HepG2 (cell line): Measurements from ENCODE around the gene NUAK2. TPM values are rescaled to one million over a fixed set of nuclear protein-coding genes. Genes with fewer than 3 reads are reported as not detected.

Experiments used
- ATF7 ChIP-seq, 2 experiments: fragments of 450-650 bp in 1 of 2; sonication (generic) in 1 of 2; formaldehyde crosslinking in 1 of 2; IDR thresholded peaks; 2 replicates each; pipeline versions ENCODE4 v1.4.0 to v1.6.1; 2016 to 2020; ENCODE audit warnings: antibody characterized with exemption in 1 of 2, mild to moderate bottlenecking in 1 of 2, missing genetic modification reagents in 1 of 2
- CBX1 ChIP-seq: IDR thresholded peaks from one replicate; pipeline ENCODE4 v1.6.1; 2016; ENCODE audit warnings: antibody characterized with exemption, low read depth
- CERS6 ChIP-seq: sonication (generic); formaldehyde crosslinking; IDR thresholded peaks from 2 replicates; pipeline ENCODE4 v1.5.0; 2020; ENCODE audit warnings: missing genetic modification reagents
- ETV6 ChIP-seq: sonication (generic); formaldehyde crosslinking; conservative IDR thresholded peaks from 2 replicates; pipeline ENCODE4 v1.4.0; 2020; ENCODE audit warnings: missing genetic modification reagents
- GZF1 ChIP-seq: sonication (generic); formaldehyde crosslinking; IDR thresholded peaks from 2 replicates; pipeline ENCODE4 v1.5.1; 2020; ENCODE audit warnings: mild to moderate bottlenecking, missing genetic modification reagents
- HMGXB3 ChIP-seq: sonication (generic); formaldehyde crosslinking; IDR thresholded peaks from 2 replicates; pipeline ENCODE4 v1.4.0; 2020; ENCODE audit warnings: missing genetic modification reagents, borderline replicate concordance
- HNRNPL ChIP-seq: fragments of 200-400 bp; formaldehyde crosslinking; IDR thresholded peaks from 2 replicates; pipeline ENCODE4 v1.6.1; 2017; ENCODE audit warnings: mild to moderate bottlenecking, low read depth, low read length
- IKZF4 ChIP-seq: sonication (generic); formaldehyde crosslinking; IDR thresholded peaks from 2 replicates; pipeline ENCODE4 v1.5.1; 2020; ENCODE audit warnings: borderline replicate concordance, mild to moderate bottlenecking, low read depth, missing genetic modification reagents; ENCODE audit errors: not compliant biosample characterization
- KAT2B ChIP-seq: fragments of 150-350 bp; IDR thresholded peaks from 2 replicates; pipeline ENCODE4 v1.6.1; 2014; ENCODE audit warnings: low read depth, low read length, borderline replicate concordance
- NRL ChIP-seq: sonication (generic); formaldehyde crosslinking; IDR thresholded peaks from 2 replicates; pipeline ENCODE4 v1.5.0; 2020; ENCODE audit warnings: missing genetic modification reagents, mild to moderate bottlenecking, moderate library complexity, borderline replicate concordance
- POGZ ChIP-seq: sonication (generic); formaldehyde crosslinking; IDR thresholded peaks from 2 replicates; pipeline ENCODE4 v1.4.0; 2020; ENCODE audit warnings: mild to moderate bottlenecking, missing genetic modification reagents
- RCOR2 ChIP-seq: IDR thresholded peaks from 2 replicates; pipeline ENCODE4 v1.6.1; 2016; ENCODE audit warnings: missing biosample characterization, missing genetic modification reagents
- REL ChIP-seq: sonication (generic); formaldehyde crosslinking; conservative IDR thresholded peaks from 2 replicates; pipeline ENCODE4 v1.8.0; 2022; ENCODE audit warnings: mild to moderate bottlenecking, missing genetic modification reagents, moderate library complexity
- SNAI1 ChIP-seq: sonication (generic); formaldehyde crosslinking; IDR thresholded peaks from 2 replicates; pipeline ENCODE4 v1.5.0; 2020; ENCODE audit warnings: mild to moderate bottlenecking, missing genetic modification reagents, borderline replicate concordance
- TGIF2 ChIP-seq: IDR thresholded peaks from 2 replicates; pipeline ENCODE4 v1.6.1; 2016; ENCODE audit warnings: control low read depth, missing compliant biosample characterization
- YEATS2 ChIP-seq: sonication (generic); formaldehyde crosslinking; IDR thresholded peaks from 2 replicates; pipeline ENCODE4 v1.4.0; 2020; ENCODE audit warnings: missing genetic modification reagents, borderline replicate concordance
- ZNF496 ChIP-seq: sonication (generic); formaldehyde crosslinking; IDR thresholded peaks from 2 replicates; pipeline ENCODE4 v1.8.1; 2023; ENCODE audit warnings: mild to moderate bottlenecking, moderate library complexity, missing genetic modification reagents; ENCODE audit not compliant: insufficient replicate concordance
- ZSCAN12 ChIP-seq: sonication (generic); formaldehyde crosslinking; IDR thresholded peaks from 2 replicates; pipeline ENCODE4 v1.9.0; 2021; ENCODE audit warnings: mild to moderate bottlenecking, missing genetic modification reagents
- polyA plus RNA-seq, 8 experiments: library from polyadenylated mRNA; depleted of rRNA in 3 of 8; stranded (reverse) in 7 of 8; unstranded in 1 of 8; fragments of >200 nt; fragmentation: Illumina TruSeq in 4 of 8; extraction: Trizol in 4 of 8; gene quantifications; 2 replicates each; pipeline versions ENCODE4 v1.2.1 to v1.2.3, GENCODE V29; 2011 to 2016; ENCODE audit warnings: low read depth in 4 of 8, missing spikeins in 1 of 8, mixed read lengths in 1 of 8; ENCODE audit not compliant: insufficient read depth in 1 of 8
- total RNA-seq, 5 experiments: library from RNA; depleted of rRNA; stranded (reverse); fragments of >200 nt; fragmentation: Illumina TruSeq; extraction: Trizol; gene quantifications; 2 replicates each; pipeline ENCODE4 v1.2.3, GENCODE V29; 2016; ENCODE audit warnings: low read depth in 1 of 5
- TF ChIP-seq, protein P1 (sequence below): sonication (generic); formaldehyde crosslinking; conservative IDR thresholded peaks from 2 replicates; pipeline ENCODE4 v1.4.0; 2020; ENCODE audit warnings: missing genetic modification reagents
- TF ChIP-seq, protein P2 (sequence below): sonication (generic); formaldehyde crosslinking; IDR thresholded peaks from 2 replicates; pipeline ENCODE4; 2020; ENCODE audit warnings: missing genetic modification reagents, mild to moderate bottlenecking, borderline replicate concordance

Gene NUAK2
- total and polyA plus RNA-seq, 2 of the 13 experiments (the other 11 are each of a cell fraction or from before 2014, with no cell fraction given), result 0.75 to 1.1 TPM

DNA sequence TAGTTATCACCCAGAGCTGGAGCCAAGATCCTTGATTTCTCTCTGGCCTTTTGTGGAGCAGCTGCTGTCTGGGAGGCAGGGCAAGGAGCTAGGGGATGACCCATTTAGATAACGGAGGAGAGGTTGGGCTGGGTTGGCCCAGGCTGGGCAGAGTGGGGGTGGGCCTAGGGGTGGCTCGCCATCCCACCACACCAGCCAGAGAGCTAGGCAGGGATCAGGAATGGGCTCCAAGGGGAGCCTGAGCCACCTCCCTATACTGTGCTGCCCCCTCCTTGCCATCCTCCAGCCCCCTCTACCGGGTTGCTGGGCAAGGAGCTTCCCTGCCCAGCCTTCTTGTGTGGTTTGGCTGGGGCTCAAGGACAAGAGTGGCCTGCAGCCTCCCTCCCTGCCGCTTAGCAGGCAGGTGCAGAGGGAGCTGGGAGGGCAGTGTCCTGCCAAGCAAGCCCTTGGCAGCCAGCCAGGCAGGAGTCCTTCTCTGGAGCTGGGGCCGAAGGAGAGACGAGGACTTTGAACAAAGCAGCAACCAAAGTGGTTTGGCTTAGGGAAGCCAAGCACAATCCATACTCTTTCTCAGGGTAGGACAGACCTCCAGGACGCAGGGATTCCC, 4.1 kb downstream of the NUAK2 start (continued):
- TF ChIP-seq ZNF496 (CRISPR knock-in tag) (no peak), HMGXB3 (CRISPR knock-in tag) (no peak), KAT2B (no peak), NRL (CRISPR knock-in tag) (no peak), HNRNPL (peak; percentile 83), CERS6 (CRISPR knock-in tag) (no peak), ZSCAN12 (CRISPR knock-in tag) (no peak), ETV6 (CRISPR knock-in tag) (no peak), GZF1 (CRISPR knock-in tag) (no peak), IKZF4 (CRISPR knock-in tag) (no peak), SNAI1 (no peak), CBX1 (peak; percentile 25), ATF7 (IDR thresholded peaks at IDR 0.05) (no peak), ATF7 (CRISPR knock-in tag; IDR thresholded peaks at IDR 0.05) (no peak), YEATS2 (CRISPR knock-in tag) (0 out of 2 replicates have a peak, but pooled peaks have one; percentile 8), TGIF2 (CRISPR knock-in tag) (no peak), POGZ (CRISPR knock-in tag) (no peak), REL (CRISPR knock-in tag) (no peak), RCOR2 (no peak)
- TF ChIP-seq, protein P1, sequence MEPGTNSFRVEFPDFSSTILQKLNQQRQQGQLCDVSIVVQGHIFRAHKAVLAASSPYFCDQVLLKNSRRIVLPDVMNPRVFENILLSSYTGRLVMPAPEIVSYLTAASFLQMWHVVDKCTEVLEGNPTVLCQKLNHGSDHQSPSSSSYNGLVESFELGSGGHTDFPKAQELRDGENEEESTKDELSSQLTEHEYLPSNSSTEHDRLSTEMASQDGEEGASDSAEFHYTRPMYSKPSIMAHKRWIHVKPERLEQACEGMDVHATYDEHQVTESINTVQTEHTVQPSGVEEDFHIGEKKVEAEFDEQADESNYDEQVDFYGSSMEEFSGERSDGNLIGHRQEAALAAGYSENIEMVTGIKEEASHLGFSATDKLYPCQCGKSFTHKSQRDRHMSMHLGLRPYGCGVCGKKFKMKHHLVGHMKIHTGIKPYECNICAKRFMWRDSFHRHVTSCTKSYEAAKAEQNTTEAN (CRISPR knock-in tag), result no peak
- TF ChIP-seq, protein P2, sequence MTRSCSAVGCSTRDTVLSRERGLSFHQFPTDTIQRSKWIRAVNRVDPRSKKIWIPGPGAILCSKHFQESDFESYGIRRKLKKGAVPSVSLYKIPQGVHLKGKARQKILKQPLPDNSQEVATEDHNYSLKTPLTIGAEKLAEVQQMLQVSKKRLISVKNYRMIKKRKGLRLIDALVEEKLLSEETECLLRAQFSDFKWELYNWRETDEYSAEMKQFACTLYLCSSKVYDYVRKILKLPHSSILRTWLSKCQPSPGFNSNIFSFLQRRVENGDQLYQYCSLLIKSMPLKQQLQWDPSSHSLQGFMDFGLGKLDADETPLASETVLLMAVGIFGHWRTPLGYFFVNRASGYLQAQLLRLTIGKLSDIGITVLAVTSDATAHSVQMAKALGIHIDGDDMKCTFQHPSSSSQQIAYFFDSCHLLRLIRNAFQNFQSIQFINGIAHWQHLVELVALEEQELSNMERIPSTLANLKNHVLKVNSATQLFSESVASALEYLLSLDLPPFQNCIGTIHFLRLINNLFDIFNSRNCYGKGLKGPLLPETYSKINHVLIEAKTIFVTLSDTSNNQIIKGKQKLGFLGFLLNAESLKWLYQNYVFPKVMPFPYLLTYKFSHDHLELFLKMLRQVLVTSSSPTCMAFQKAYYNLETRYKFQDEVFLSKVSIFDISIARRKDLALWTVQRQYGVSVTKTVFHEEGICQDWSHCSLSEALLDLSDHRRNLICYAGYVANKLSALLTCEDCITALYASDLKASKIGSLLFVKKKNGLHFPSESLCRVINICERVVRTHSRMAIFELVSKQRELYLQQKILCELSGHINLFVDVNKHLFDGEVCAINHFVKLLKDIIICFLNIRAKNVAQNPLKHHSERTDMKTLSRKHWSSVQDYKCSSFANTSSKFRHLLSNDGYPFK (CRISPR knock-in tag), result no peak
